ENCODE results near the gene GUCA2A. TPM values are rescaled to one million over a fixed set of nuclear protein-coding genes. Genes with fewer than 3 reads are reported as not detected.

The GUCA2A gene
- total RNA-seq, 2 experiments from 2014 or later, result not detected

DNA sequence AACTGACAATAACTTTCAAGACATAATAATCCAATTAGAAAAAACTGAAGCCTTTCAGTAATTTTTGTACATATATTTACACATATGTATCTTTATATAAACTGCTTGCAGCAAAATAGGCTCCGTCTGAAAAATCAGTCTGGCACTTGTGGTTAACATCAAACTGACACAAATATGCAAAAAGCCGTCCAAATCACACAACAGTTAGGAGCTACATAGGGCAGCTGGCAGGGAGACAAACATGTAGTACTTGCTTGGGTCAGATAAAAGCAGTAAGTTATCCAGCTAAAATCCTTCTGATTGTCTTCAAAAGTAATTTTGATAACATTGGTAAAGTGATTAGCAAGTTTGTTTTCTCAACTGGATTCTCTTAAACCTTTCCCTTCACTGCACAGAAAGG, 14.7 kb upstream of the GUCA2A start:
- POLR2A ChIA-PET, result no interaction called here

DNA sequence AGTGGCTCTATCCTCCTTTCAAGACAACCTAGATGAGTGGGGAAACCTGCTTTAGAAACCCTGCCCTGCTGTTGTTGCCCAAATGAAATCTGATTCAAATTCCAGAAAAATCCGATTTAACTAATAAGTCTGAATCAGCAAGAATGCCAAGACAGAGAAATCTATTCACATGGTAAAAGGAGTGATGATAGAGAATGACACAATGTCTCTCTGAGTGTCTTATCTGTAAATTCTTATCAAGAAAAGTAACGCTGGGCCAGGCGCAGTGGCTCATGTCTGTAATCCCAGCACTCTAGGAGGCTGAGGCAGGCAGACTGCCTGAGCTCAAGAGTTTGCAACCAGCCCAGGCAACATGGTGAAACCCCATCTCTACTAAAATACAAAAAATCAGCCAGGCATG, 13.7 kb upstream of the GUCA2A start:
- ChIA-PET POLR2A (no interaction called here), CTCF (interaction anchor here (1.5 kb wide), 1 partner anchor 156 kb away, joined by 3 read pairs; no protein-coding TSS in a partner anchor)

More for the DNA sequence above, 14.7 kb upstream of the GUCA2A start:
- CTCF ChIA-PET, result interaction anchor here (1.5 kb wide), 1 partner anchor 155 kb away, joined by 3 read pairs; no protein-coding TSS in a partner anchor

DNA sequence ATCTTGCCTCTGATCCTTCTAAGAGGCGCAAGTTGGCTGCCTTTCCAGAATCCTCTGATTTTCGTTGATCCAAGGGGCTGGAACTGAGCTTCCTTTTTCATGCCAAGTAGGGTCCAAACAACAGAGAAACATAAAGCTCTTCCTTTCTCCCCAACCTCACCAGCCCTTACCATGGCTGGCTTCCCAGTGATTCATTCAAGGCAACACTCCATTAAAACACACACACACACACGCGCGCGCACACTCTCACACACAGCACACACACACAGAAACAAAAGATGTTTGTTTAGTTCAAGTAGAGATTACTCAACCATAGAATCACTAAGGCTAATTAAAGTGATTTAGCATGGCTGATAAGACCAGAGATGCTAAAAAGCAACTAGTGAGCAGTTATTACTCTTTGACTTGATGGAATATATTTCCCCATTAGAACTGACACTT, 13.0 kb upstream of the GUCA2A start:
- CTCF ChIA-PET, result interaction anchor here (1.0 to 1.2 kb wide), 2 partner anchors 8 to 366 kb away, joined by 3 to 4 read pairs; no protein-coding TSS in a partner anchor
- POLR2A ChIA-PET, result no interaction called here

DNA sequence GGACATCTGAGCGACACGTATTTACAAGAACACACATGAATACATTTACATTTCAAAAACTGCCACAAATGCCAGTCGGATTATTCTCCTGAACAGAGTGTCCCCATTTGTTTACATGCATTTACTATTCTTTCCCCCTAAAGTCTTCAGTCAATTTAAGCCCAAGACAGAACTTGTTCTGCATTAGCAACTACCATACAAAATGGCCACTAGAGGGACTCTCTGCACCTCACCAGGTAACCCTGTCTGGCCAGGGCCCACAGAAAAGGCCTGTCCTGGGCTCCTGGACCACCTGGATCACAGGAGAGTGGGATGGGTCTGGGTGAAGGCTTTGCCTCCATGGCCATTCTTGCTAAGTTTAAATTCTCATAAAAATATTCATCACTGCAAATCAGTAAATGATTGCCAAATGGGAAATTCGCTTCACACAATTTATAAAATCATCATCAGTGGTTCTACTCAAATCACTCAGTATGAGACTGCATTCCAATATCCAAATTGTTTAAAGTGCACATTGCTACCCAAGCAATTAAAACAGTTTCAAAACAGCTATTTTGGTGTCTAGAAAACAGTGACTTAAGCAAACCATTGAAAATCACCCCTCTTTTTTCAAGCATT, 12.5 kb upstream of the GUCA2A start:
- ChIA-PET POLR2A (no interaction called here), CTCF (interaction anchor here (0.9 to 1.2 kb wide), 3 partner anchors 9 to 603 kb away, joined by 3 to 4 read pairs (median 3); no protein-coding TSS in a partner anchor)

DNA sequence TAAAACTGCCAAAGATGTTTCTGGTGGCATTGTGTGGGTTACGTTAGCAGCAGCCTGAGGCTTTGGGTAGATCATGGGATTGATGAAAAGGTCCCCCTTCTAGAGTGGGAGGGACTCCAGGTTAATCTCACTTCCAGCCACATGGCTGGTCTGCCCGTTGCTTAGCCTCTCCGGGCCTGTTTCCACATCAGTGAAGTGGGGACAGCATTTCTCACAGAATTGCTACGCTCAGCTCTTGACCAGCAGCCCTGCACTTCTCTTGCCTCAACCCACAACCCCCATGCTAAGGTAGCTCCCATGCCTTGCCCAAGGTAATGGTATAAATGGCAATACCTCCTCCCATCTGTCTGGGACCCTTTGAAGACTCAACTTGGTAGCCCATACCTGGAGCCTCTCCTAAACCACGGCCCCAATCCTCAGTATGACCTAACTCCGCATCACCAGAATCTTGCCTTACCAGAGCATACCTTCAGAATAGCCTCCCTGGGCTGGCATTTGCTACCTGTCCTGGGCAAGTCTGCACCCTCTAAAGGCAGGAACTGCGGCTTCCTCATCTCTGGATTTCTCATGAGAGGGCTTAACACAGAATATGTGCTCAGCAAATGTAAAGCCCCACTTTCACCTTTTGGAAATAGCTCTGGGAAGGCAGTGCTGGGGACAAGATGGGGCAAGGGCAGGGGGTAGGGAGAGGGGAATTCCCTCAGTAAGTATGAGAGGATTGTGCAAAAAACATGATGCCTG, 10.9 kb upstream of the GUCA2A start:
- CTCF ChIA-PET, result interaction anchor here (0.6 kb wide), 1 partner anchor 9 kb away, joined by 4 read pairs; no protein-coding TSS in a partner anchor

GRCh38 chr1:42173961-42174735, 9.6 kb upstream of the GUCA2A start:
- ChIA-PET CTCF (interaction anchor here (0.6 to 2.3 kb wide), 13 partner anchors 9 to 597 kb away, joined by 3 to 11 read pairs (median 3); partner anchors contain the start of gene FOXJ3), POLR2A (no interaction called here)

More for the DNA sequence above, 10.9 kb upstream of the GUCA2A start:
- POLR2A ChIA-PET, result no interaction called here

DNA sequence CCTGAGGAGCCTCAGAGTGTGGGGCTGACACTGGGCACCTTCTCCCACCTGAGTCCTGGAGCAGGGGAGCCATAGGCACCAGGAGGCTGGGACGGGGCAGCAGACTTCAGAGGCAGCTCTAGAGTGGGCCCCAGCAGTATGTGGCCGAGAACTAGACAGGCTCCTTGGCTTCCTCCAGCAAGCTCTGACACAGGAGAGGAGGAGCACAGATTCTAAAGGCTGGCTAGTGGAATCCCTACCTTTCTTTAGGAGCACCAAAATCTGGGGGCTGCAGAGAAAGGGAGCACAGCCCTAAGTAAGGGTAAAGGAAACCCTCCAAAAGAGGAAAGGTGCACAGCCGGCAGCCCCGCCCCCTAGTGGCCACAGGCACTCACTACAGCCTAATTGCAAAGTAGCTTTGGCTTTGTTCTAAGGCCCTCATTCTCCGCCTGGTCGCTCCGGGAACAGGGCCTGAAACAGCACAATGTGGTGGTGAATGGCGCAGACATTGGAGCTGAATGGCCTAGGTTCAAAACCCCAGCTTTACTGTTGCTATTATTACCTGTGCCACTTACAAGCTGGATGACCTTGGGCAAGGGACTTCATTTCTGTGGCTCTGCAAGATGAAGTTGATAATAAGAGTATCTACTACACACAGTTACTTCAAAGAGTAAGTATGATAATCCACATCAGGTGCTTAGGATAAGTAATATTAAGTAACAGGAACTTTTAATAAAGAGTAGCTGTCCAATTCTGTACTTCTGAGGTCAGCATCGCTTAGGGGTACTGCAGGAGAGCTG, 8.8 kb upstream of the GUCA2A start:
- CTCF ChIA-PET, result interaction anchor here (0.6 to 2.3 kb wide), 14 partner anchors 10 to 681 kb away, joined by 3 to 11 read pairs (median 3); partner anchors contain the start of gene FOXJ3
- POLR2A ChIA-PET, result no interaction called here

GRCh38 chr1:42172381-42173133, 8.0 kb upstream of the GUCA2A start:
- ChIA-PET POLR2A (no interaction called here), CTCF (interaction anchor here (0.9 to 2.3 kb wide), 8 partner anchors 10 to 680 kb away, joined by 3 to 11 read pairs (median 4); no protein-coding TSS in a partner anchor)

- ChIA-PET POLR2A (no interaction called here), CTCF (interaction anchor here (2.3 kb wide), 1 partner anchor 22 kb away, joined by 11 read pairs; no protein-coding TSS in a partner anchor)
Observed at GRCh38 chr1:42171679-42172266, 7.2 kb upstream of the GUCA2A start.

- POLR2A ChIA-PET, result no interaction called here
- CTCF ChIA-PET, result no interaction called here
Observed at GRCh38 chr1:42170779-42171621, 6.5 kb upstream of the GUCA2A start.

DNA sequence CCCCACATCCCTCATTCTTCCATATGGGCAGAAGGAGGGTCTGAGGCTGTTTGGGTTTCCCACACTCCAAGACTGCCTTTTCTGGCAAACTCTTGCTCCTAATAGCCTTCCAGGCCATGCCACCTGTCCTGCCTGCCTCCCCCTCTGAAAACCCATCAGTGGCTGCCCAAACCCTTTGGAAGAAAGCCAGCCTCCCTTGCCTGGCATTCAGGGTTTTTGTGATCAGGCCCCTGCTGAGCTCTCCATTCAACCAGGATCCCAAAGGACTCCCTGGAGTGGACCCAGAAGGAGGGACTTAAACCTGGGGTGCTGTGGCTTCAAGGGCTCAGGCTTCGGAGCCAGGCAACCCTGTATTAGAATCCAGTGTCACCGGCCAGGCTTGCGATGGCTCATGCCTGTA, 4.2 kb upstream of the GUCA2A start:
- CTCF ChIA-PET, result no interaction called here
- POLR2A ChIA-PET, result no interaction called here

GRCh38 chr1:42168391-42168670, 3.8 kb upstream of the GUCA2A start:
- POLR2A ChIA-PET, result no interaction called here

GRCh38 chr1:42167611-42168390, 3.3 kb upstream of the GUCA2A start:
- CTCF ChIA-PET, result no interaction called here
- POLR2A ChIA-PET, result no interaction called here

More at GRCh38 chr1:42168391-42168670, 3.8 kb upstream of the GUCA2A start:
- CTCF ChIA-PET, result no interaction called here

GRCh38 chr1:42165511-42166210, 1.1 kb upstream of the GUCA2A start:
- CTCF ChIA-PET, result no interaction called here
- POLR2A ChIA-PET, result no interaction called here

- ChIA-PET CTCF (no interaction called here), POLR2A (no interaction called here)
Observed at GRCh38 chr1:42163536-42164503, 725 bp downstream of the GUCA2A start.

Measured in activated CD8-positive, alpha-beta memory T cell treated with anti-CD3 and anti-CD28 coated beads for 36 hours (primary cell).